Gastrocnemius medialis (tissue), 4 donors: ENCODE results near the gene PAK1.

Experiments used
- CTCF ChIP-seq, 5 experiments: fragments of 450-650 bp in 3 of 5; fragments of 200-600 bp in 2 of 5; sonication (generic) in 2 of 5; IDR thresholded peaks in 4 of 5; conservative IDR thresholded peaks in 1 of 5; 1 replicate in 4 of 5; 2 replicates in 1 of 5; pipeline ENCODE4 v1.5.1; 2016 to 2019; ENCODE audit warnings: antibody characterized with exemption in 5 of 5, mild to moderate bottlenecking in 3 of 5, moderate library complexity in 3 of 5
- POLR2A ChIP-seq, 2 donors: fragments of 450-650 bp; IDR thresholded peaks; one replicate each; pipeline ENCODE4 v1.6.1; 2017; ENCODE audit warnings: antibody characterized with exemption in 2 of 2, mild to moderate bottlenecking in 2 of 2, moderate library complexity in 2 of 2

- TF ChIP-seq CTCF (IDR thresholded peaks at IDR 0.05 in 4 of 5, conservative IDR thresholded peaks at IDR 0.05 in 1 of 5) (no peak), POLR2A (IDR thresholded peaks at IDR 0.05) (no peak)
Observed at GRCh38 chr11:77448269-77448668, 25.6 kb downstream of the PAK1 start.
